VCaP (cell line): ENCODE results near the gene ZBTB39.
A peak's percentile ranks its signal among the peaks of the same experiment; 100 is the strongest.
"Not testable (repeated sequence)": the region's sequence is repeated elsewhere in the genome, so short reads cannot be mapped to it uniquely, and the experiment has no call there.

Experiments
- H3K27ac ChIP-seq: fragments of 450-650 bp; 2 replicates; pipeline ENCODE4 v1.5.1; 2017
- TF ChIP-seq, protein P1 (sequence below): fragments of 450-650 bp; conservative IDR thresholded peaks from 2 replicates; pipeline ENCODE4 v1.5.1; 2017; ENCODE audit warnings: mild to moderate bottlenecking, moderate library complexity

Gene ZBTB39

DNA sequence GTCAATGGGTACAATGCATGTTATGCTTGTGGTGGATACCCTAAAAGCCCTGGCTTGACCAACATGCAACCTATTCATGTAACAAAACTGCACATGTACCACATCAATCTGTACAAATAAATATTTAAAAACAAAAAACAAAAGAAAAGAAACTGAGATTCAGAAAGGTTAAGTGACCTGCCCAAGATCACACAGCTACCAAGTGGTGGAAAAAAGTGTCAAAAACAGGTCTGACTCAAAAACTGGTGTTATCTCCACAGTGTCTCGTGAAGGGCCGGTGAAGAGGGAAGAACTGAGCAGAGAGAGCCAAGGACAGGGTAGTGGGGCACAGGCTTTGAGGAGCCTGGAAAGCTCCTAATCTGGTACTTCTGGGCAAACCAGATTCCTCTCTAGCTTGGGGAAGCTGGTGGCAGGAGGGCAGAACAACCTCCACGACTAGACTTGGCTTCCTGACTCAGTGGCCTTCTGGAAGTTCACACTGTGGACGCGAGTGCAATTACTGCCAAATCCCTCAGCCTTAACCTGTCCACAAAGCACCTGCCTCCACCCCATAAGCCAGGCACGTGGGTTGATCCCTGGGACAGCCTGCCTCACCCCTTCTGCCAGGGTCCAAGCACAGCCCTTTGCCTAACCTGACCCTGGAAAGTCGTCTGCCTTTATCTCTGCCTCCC, 15.6 kb downstream of the ZBTB39 start:
- peak overlapping the region; percentile 39 for H3K27ac ChIP-seq
- TF ChIP-seq, protein P1, sequence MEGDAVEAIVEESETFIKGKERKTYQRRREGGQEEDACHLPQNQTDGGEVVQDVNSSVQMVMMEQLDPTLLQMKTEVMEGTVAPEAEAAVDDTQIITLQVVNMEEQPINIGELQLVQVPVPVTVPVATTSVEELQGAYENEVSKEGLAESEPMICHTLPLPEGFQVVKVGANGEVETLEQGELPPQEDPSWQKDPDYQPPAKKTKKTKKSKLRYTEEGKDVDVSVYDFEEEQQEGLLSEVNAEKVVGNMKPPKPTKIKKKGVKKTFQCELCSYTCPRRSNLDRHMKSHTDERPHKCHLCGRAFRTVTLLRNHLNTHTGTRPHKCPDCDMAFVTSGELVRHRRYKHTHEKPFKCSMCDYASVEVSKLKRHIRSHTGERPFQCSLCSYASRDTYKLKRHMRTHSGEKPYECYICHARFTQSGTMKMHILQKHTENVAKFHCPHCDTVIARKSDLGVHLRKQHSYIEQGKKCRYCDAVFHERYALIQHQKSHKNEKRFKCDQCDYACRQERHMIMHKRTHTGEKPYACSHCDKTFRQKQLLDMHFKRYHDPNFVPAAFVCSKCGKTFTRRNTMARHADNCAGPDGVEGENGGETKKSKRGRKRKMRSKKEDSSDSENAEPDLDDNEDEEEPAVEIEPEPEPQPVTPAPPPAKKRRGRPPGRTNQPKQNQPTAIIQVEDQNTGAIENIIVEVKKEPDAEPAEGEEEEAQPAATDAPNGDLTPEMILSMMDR: no peak

DNA sequence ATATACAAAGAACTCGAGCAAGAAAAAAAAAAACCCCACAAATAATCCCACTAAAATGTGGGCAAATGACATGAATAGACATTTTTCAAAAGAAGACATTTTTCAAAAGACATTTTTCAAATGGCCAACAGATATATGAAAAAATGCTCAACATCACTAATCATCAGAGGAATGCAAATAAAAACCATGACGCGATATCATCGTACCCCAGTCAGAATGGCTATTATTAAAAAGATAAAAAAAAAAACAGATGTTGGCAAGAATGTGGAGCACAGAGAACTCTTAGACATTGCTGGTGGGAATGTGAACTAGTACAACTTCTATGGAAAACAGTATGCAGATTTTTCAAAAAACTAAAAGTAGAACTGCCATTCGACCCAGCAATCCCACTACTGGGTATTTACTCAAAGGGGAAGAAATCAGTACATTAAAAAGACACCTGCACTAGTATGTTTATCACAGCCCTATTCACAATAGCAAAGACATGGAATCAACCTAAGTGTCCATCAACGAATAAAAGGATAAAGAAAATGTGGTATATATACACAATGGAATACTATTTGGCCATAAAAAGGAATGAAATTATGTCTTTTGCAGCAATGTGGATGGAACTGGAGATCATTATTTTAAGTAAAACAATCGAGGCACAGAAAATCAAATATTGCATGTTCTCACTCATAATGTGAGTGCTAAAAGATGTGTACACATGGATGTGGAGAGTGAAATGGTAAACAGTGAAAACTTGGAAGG, 16.3 kb downstream of the ZBTB39 start:
- no peak overlapping the region for H3K27ac ChIP-seq
- TF ChIP-seq, protein P1: no peak

DNA sequence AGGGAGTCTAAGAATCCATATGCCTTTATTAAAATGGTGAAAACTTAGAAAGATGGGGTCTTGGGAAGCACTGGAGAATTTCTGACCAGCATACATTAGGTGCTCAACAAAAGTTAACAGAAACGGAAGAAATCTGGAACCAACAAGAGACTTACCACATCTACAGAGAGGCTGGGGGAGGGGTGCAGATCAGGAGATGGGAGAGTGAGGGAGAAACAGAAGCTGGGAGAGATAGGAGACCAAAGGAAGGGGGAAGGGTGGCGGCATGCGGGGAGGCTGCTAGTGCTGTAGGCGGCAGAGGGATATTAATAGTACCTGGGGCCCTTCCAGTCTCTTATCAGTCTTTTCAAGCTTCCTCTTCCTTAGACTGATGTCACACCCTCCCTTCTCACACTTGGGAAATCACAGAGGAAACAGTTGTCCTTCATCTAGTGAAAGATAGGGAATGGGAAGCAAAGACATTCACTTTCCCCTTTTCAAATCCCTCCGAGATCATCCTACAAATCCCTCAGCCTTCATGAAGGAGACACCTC, 18.1 kb downstream of the ZBTB39 start:
- H3K27ac ChIP-seq: peak overlapping the region; percentile 62; the same call in 1 of the 2 replicates

DNA sequence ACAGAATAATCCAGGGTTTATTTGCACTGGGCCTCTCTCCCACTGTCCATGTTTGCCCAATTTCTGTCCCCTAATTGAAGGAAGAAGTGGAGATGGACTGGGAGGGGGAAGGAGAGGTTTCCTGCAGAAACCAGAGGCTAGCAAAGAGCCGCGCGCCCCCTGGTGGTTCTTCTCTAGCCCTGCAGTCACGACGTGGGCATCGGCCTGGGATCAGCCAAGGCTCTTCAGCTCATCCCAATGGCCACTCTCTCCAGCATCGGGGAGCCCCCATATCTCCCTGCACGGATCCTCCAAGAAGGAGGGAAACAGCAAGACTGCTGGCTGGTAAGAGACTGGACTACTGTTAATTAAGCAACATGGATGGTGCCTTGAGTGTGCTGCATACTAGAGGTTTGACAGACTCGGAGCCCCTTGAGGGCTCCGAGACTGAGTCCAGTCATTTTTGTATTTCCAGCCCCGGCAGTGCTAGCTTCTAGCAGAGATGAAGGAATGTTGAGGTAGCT, 18.7 kb downstream of the ZBTB39 start:
- TF ChIP-seq, protein P1: peak; percentile 99
- peak overlapping the region; percentile 62; the same call in 1 of the 2 replicates for H3K27ac ChIP-seq

More for the DNA sequence above, 18.1 kb downstream of the ZBTB39 start:
- TF ChIP-seq, protein P1: no peak

DNA sequence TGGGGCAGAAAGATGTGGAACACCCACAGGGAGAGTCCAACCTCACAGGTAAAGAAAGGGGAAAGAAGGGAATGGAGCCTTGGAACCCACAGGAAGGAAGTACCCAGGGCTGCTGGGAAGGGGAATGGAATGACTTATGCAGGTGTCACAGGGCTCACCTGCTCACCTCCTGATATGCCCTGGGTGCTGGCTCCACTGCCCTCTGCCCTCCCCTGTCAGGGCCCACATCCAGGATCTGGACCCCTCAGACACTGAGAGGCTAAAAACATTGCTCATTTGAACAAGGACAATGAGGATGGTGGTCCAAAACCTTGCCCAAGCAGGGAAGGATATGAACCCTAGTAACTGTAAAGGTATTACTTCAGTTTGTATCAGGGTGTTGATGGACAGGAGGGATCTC, 19.3 kb downstream of the ZBTB39 start:
- TF ChIP-seq, protein P1: no peak
- H3K27ac ChIP-seq: peak overlapping the region; percentile 62; the same call in 1 of the 2 replicates

DNA sequence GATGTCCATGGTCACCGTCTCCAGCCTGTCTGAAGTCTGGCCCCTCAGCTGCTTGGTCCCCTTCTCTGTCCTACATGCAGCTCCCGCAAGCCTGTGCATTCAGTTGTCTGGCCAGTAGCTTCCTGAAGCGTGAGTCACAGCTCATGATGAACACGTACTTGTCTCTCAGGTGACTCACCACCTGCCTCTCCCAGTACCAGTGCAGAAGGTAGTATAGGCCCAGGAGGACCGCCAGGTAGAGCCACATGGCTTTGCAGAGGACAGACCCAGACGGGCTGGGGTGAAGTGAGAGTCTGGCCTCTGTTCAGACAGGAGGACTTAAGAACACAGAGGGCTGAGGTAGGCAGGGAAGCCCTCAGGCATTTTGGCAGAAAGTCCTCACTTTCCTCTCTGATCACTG, 20.6 kb downstream of the ZBTB39 start:
- peak overlapping the region; percentile 62; the same call in 1 of the 2 replicates for H3K27ac ChIP-seq

DNA sequence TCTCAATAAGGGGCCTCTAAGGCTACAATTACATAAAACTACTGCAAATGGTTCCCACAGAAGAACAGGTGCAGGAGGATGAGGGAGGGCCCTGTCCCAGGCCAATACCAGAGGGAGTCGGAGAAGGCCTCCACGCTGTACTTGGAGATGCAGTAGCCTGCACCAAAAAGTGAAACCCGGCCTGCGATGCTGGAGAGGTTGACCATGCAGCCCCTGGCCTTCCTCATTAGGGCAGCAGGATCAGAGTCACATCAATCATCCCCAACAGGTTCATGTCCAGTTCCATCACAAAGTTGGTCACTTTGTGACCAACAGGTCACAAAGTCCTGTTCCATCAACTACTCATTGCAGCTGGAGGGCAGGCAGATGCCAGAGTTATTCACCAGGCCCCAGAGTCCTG, 23.0 kb downstream of the ZBTB39 start:
- TF ChIP-seq, protein P1: no peak
- no peak overlapping the region for H3K27ac ChIP-seq

DNA sequence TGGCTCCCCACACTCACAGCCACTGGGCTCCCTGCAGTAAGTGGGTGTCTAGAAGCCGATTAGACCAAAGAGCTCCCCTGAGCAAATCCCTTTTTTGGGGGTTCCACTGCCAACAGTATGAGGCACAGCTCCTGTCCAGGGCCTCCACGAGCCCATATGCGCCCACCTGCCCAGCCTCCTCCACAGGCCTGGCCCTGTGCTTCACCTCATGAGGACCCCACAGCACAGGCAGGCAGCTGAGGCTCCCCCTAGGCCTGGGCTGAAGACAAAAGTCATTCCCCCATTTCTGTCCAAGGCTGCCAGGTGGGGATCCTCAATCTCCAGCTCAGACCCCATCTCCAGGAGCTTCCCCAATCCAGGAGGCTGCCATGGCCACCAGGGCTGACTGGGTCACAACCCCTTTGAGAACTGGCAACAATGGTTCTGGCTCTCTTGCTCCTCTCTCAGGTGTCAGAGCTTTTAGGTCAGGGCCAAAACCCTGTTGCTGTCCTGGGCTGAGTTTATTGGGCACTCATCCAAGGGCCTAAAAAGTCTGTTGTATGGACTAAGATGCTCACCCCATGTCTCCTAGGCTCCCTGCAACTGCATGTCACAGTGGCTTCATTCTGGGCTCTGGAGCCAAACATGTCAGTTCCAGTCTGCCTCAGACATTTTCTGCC, 23.6 kb downstream of the ZBTB39 start:
- H3K27ac ChIP-seq: not testable (repeated sequence)
